ENCODE results near the gene KLHL17. TPM values are rescaled to one million over a fixed set of nuclear protein-coding genes. Genes with fewer than 3 reads are reported as not detected.

Gene KLHL17
- polyA plus RNA-seq (6.5 to 17.8 TPM (median 8.5 TPM) in 3 replicates), polyA minus RNA-seq (3.6 to 4.8 TPM (median 4.2 TPM) in 3 replicates)
- polyA plus RNA-seq (2011; ENCODE audit: low read depth) = 2.2 TPM
- 1.7 and 3.4 TPM in 2 replicates for polyA plus RNA-seq (2011; cell fraction: cytosol; rRNA removed)
- polyA plus RNA-seq (2011; cell fraction: nucleus; rRNA removed) = 61.4 and 81.3 TPM in 2 replicates
- polyA plus RNA-seq (2012; ENCODE audit: low replicate concordance) = 7.6 TPM in 2 replicates
- 3.3 TPM for polyA minus RNA-seq (2011; cell fraction: cytosol; rRNA and poly(A)+ RNA removed)
- 12.2 and 13.9 TPM in 2 replicates for polyA minus RNA-seq (2011; cell fraction: nucleus; rRNA and poly(A)+ RNA removed)

DNA sequence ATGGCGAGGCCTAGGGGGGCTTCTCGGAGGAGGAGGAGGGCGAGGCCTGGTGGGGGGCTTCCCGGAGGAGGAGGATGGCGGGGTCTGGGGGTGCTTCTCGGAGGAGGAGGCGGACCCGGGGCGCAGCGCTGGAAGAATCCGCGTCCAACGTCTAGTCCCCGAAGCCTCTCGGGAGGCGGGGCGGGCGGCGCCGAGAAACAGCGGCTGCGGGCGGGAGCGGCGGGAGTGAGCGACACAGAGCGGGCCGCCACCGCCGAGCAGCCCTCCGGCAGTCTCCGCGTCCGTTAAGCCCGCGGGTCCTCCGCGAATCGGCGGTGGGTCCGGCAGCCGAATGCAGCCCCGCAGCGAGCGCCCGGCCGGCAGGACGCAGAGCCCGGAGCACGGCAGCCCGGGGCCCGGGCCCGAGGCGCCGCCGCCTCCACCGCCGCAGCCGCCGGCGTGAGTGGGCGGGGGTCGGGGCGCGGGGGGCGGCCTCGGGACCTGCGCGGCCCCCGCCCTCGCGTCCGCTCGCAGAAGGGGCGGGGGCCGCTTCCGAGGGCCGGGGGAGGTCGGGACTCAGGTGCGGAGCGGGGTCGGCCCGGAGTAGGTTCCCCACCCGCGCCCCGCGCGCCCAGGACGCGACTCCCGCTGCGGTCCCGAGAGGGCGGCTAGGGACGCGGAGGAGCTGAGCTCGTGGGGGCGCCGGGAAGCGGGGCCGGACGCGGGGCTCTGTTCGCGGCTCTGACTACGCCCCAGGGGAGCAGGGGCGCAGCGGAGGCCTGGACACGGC lies at the start of gene KLHL17:
KLHL17 (plus strand) TSS at position 222 of the 769 bp plus-strand sequence; CDS start at position 332, 110 bp downstream.
- Histone ChIP-seq H3K9me1 (ENCODE audit: control insufficient read depth, extremely low read depth, insufficient read depth, low read length) (no peaks in the 10 kb centered on the region), H3K9ac (ENCODE audit: control insufficient read depth, extremely low read depth, insufficient read depth, low read length) (peak within 1 kb of the TSS; percentile 52), H3K36me3 (ENCODE audit: control insufficient read depth in 2 of 2, extremely low read depth in 1 of 2, insufficient read depth in 2 of 2, low read length in 2 of 2) (peaks cover 21 to 22% of the 10 kb centered on the region in 2 experiments), H4K20me1 (ENCODE audit: control insufficient read depth, extremely low read depth, insufficient read depth, low read length) (peaks cover 7% of the 10 kb centered on the region), H3K27ac (ENCODE audit: control insufficient read depth, insufficient read depth, low read length) (no peak within 1 kb of the TSS), H3K79me2 (ENCODE audit: control insufficient read depth, insufficient read depth, low read length) (peaks cover 29% of the 10 kb centered on the region), H3K4me2 (ENCODE audit: control insufficient read depth, extremely low read depth, insufficient read depth, low read depth, low read length) (peak within 1 kb of the TSS; percentile 58), H3K4me1 (ENCODE audit: control insufficient read depth, extremely low read depth, insufficient read depth, low read length) (peaks cover 13% of the 10 kb centered on the region), H3K27me3 (ENCODE audit: control insufficient read depth, extremely low read depth, insufficient read depth, low read length) (peaks cover 5% of the 10 kb centered on the region), H3K4me3 (ENCODE audit: control insufficient read depth in 2 of 3, extremely low read depth in 1 of 3, insufficient read depth in 2 of 3, low read depth in 1 of 3, low read length in 3 of 3) (peak within 1 kb of the TSS; percentile 59 to 62 (median 62)), H3K9me3 (ENCODE audit: control insufficient read depth, low read depth, low read length) (no peaks in the 10 kb centered on the region), H2AFZ (ENCODE audit: control insufficient read depth, low read length) (peak within 1 kb of the TSS; percentile 43)
- FAIRE-seq (no peak), DNase-seq (ENCODE audit: low read depth, low spot score) (no peak)
- dilution Hi-C loops (cut with MboI; ENCODE audit: extremely low pct_ligation_motif_present, low sequenced_read_pairs) = no loop called here
- TF ChIP-seq EZH2 (IDR thresholded peaks at IDR 0.05; ENCODE audit: low read length) = no peak
- TF ChIP-seq, protein P1, sequence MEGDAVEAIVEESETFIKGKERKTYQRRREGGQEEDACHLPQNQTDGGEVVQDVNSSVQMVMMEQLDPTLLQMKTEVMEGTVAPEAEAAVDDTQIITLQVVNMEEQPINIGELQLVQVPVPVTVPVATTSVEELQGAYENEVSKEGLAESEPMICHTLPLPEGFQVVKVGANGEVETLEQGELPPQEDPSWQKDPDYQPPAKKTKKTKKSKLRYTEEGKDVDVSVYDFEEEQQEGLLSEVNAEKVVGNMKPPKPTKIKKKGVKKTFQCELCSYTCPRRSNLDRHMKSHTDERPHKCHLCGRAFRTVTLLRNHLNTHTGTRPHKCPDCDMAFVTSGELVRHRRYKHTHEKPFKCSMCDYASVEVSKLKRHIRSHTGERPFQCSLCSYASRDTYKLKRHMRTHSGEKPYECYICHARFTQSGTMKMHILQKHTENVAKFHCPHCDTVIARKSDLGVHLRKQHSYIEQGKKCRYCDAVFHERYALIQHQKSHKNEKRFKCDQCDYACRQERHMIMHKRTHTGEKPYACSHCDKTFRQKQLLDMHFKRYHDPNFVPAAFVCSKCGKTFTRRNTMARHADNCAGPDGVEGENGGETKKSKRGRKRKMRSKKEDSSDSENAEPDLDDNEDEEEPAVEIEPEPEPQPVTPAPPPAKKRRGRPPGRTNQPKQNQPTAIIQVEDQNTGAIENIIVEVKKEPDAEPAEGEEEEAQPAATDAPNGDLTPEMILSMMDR (optimal IDR thresholded peaks at IDR 0.05 in 1 of 3, IDR thresholded peaks at IDR 0.05 in 1 of 3, conservative IDR thresholded peaks at IDR 0.05 in 1 of 3; ENCODE audit: extremely low read depth in 1 of 3, insufficient read depth in 2 of 3, low read length in 3 of 3) = no peak

DNA sequence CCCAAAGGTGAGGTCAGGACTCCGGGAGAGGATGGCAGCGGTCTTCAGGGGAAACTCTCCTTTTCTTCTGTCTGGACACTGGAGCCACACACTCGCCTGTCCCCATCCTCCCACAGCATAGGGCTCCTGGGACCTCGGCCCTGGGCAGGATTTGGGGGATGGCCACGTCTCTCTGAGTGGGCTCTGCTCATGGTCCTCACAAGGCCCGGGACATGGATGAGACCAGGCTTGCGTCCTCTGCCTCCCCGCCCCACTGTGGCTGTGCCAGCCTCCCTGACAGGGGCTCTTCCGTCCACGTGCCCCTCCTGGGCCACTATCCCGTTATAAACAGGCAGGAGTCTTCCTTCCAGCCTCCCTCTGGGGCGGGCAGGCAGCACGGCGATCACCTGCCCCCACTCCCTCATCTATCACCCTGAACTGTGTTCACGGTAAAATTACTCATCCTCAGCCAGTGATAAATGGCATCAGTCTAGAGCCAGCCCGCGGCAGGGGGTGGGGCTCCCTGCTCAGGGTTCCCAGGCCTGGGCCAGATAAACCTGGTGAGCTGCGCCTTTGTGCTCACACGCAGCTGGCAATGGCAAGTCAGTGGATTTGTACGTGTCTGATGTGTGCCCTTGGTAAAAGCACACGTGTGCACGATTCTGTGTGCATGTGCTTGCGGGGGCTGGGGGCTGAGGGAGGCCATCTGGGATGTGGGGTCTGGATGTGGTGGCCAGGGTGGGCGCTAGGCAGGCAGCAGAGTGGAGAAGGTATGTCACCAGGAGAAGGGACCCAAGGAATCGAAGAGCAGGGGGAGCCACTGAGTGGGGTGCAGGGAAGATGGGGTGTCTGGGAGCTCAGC lies 49.3 kb upstream of the KLHL17 start:
- Histone ChIP-seq H3K4me3 (ENCODE audit: control insufficient read depth in 2 of 3, extremely low read depth in 1 of 3, insufficient read depth in 2 of 3, low read depth in 1 of 3, low read length in 3 of 3) (no peak overlapping the region), H3K9me3 (ENCODE audit: control insufficient read depth, low read depth, low read length) (no peaks in the 10 kb centered on the region), H4K20me1 (ENCODE audit: control insufficient read depth, extremely low read depth, insufficient read depth, low read length) (peaks cover 9% of the 10 kb centered on the region), H3K9ac (ENCODE audit: control insufficient read depth, extremely low read depth, insufficient read depth, low read length) (no peak overlapping the region), H3K36me3 (ENCODE audit: control insufficient read depth in 2 of 2, extremely low read depth in 1 of 2, insufficient read depth in 2 of 2, low read length in 2 of 2) (no peaks in the 10 kb centered on the region), H3K4me1 (ENCODE audit: control insufficient read depth, extremely low read depth, insufficient read depth, low read length) (peaks cover 11% of the 10 kb centered on the region), H3K27ac (ENCODE audit: control insufficient read depth, insufficient read depth, low read length) (no peak overlapping the region), H3K9me1 (ENCODE audit: control insufficient read depth, extremely low read depth, insufficient read depth, low read length) (no peaks in the 10 kb centered on the region), H3K4me2 (ENCODE audit: control insufficient read depth, extremely low read depth, insufficient read depth, low read depth, low read length) (no peak overlapping the region), H2AFZ (ENCODE audit: control insufficient read depth, low read length) (no peak overlapping the region), H3K79me2 (ENCODE audit: control insufficient read depth, insufficient read depth, low read length) (no peaks in the 10 kb centered on the region), H3K27me3 (ENCODE audit: control insufficient read depth, extremely low read depth, insufficient read depth, low read length) (peaks cover 57% of the 10 kb centered on the region)
- DNase-seq (ENCODE audit: low read depth, low spot score) (peak; percentile 41), FAIRE-seq (peak; percentile 75)
- peak; percentile 43 for TF ChIP-seq EZH2 (IDR thresholded peaks at IDR 0.05; ENCODE audit: low read length)
- TF ChIP-seq, protein P1 (optimal IDR thresholded peaks at IDR 0.05 in 1 of 3, IDR thresholded peaks at IDR 0.05 in 1 of 3, conservative IDR thresholded peaks at IDR 0.05 in 1 of 3; ENCODE audit: extremely low read depth in 1 of 3, insufficient read depth in 2 of 3, low read length in 3 of 3) = no peak
- dilution Hi-C loops (cut with MboI; ENCODE audit: extremely low pct_ligation_motif_present, low sequenced_read_pairs) = no loop called here
